ENCODE data around the gene CST11.

CST11 gene

DNA sequence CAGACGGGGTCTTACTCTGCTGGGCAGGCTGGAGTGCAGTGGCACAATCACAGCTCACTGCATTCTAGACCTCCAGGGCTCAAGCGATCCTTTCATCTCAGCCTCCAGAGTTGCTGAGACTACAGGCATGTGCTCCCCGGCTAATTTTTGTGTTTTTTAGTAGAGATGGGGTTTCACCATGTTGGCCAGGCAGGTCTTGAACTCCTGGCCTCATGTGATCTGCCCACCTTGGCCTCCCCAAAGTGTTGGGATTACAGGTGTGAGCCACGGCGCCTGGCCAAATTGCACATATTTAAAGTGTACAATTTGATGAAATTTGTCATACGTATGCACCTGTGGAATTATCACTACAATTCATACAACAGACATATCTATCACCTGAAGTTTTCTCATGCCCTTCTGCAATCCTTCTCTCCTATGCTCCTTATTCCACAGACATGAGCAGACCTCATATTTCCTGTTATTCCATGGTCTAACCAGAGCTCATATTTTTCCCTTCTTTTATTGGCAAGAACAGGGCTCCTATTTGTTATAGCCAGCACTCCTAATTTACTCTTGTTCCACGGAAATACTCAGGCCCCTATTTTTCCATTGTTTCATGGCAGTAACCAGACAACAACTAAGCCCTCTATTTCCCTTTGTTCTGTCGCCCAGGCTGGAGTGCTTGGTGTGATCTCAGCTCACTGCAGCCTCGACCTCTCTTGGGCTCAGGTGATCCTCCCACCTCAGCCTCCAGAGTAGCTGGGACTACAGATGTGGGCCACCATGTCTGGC is 15.4 kb downstream of the CST11 start:
- DNase-seq (ENCODE audit: low read depth), result no peak
- no peak overlapping the region for H3K4me3 ChIP-seq (ENCODE audit: low read depth, low read length)
- TF ChIP-seq, protein P1, sequence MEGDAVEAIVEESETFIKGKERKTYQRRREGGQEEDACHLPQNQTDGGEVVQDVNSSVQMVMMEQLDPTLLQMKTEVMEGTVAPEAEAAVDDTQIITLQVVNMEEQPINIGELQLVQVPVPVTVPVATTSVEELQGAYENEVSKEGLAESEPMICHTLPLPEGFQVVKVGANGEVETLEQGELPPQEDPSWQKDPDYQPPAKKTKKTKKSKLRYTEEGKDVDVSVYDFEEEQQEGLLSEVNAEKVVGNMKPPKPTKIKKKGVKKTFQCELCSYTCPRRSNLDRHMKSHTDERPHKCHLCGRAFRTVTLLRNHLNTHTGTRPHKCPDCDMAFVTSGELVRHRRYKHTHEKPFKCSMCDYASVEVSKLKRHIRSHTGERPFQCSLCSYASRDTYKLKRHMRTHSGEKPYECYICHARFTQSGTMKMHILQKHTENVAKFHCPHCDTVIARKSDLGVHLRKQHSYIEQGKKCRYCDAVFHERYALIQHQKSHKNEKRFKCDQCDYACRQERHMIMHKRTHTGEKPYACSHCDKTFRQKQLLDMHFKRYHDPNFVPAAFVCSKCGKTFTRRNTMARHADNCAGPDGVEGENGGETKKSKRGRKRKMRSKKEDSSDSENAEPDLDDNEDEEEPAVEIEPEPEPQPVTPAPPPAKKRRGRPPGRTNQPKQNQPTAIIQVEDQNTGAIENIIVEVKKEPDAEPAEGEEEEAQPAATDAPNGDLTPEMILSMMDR (conservative IDR thresholded peaks at IDR 0.05; ENCODE audit: low read depth, low read length), result no peak

DNA sequence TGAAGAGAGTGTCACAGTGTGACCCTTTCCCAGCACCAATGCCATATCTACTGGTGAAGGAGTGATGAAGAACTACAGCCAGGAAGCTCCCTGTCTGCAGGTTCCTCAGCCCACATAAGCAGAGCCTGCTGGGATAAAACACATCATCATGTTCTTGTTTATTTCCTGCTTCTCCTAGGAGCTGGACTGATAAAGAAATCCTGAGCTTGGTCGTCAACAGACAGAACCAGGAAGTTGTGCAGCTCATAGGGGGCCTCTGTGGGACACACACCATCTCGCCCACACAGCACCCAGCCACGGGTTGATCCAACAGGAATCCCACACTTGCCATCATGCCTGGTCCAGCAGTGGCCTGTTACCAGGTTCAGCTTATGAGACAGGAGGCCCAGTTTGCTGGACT is 16.0 kb downstream of the CST11 start:
- TF ChIP-seq, protein P1 (conservative IDR thresholded peaks at IDR 0.05; ENCODE audit: low read depth, low read length), result no peak
- peak; percentile 59 for DNase-seq (ENCODE audit: low read depth)
- H3K4me3 ChIP-seq (ENCODE audit: low read depth, low read length), result no peak overlapping the region

DNA sequence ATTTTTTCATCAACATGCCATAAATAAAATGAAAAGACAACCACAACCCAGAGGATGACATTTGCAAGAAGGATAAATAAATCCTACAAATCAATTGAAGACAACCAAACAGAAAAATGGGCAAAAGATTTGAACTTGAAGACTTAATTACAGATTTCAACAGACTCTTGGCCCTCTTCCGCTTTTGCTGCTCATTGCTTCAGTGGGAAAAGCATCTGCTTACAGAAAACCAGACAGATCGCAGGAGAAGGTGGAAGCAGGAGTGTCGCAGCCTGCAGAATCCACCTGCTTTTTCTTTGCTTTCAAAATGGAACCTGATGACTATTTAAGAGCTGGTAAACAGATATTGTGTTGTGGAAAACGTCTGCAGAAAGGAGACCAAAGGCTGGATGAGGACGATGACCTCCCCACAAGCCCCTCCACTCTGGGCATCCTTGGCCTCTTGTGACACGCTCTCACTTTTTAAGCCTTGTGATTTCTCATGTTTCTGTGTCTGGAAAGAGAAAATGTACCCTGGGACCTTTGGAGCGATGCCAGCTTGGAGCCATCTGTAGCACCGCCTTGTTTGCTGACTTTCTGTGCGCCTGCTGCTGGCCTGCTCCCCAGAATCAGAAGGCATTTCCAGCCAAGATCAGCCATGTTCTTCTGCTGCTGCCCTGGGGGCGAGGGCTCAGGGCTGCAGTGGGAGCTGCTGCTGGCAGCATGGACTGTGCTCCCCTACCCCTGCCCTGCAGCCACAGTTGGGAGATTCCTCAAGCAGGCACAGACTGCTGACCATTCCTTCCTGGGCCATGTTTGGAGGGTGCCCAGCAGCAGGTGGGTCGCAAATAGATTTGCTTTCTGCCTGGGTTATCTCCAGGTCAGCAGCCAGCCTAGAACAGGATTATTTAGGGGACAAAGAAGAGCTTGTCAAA is 16.8 kb downstream of the CST11 start:
- DNase-seq (ENCODE audit: low read depth), result peak; percentile 39
- H3K4me3 ChIP-seq (ENCODE audit: low read depth, low read length), result no peak overlapping the region
- TF ChIP-seq, protein P1 (conservative IDR thresholded peaks at IDR 0.05; ENCODE audit: low read depth, low read length), result no peak

DNA sequence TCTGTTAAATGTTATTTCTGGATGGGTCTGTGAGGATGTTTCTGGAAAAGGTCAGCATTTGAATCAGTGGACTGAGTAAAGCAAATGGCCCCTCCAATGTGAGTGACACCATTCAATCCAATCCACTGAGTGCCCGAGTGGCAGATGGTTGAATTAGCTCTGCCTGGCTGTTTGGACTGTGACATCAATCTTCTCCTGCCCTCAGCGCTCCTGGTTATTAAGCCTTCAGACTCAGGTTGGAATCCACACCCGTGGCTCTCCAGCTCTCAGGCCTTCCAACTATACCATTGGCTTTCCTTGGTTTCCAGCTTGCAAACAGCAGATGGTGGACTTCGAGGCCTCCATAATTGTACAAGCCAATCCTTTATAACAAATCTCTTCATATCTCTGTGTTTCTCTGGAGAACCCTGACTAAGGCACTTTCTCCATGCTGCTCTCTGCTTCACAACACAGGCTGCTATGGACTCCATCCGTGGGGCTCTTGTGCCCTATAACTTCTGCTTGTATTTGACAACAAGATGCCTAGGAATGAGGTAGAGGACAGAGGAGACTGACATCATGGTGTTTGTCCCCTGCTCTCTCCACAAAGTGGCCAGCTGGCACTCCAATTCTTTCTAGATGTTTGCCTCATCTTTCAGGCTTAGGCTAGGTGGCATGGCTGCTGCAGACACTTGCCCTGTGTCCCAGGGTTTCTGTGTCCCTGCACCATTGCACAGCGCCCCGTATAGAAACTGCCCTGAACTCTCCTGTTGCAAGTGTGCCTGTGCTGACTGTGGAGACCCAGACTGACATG is 18.0 kb downstream of the CST11 start:
- H3K4me3 ChIP-seq (ENCODE audit: low read depth, low read length), result no peak overlapping the region
- DNase-seq (ENCODE audit: low read depth), result no peak
- TF ChIP-seq, protein P1 (conservative IDR thresholded peaks at IDR 0.05; ENCODE audit: low read depth, low read length), result no peak

DNA sequence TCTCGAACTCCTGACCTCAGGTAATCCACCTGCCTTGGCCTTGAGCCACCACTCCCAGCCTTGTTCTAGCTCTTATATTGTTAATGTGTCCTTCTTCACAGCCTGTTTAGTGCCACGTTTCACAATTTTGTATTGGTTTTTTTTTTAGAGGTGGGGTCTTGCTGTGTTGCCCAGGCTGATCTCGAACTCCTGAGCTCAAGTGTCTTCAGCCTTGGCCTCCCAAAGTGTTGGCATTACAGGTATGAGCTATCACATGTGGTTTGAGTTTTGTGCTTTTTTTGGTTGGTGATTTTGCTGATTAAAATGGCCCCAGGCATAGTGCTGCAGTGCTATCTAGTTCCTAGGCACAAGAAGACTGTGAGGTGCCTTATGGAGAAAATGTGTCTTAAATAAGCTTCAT is 19.0 kb downstream of the CST11 start:
- DNase-seq (ENCODE audit: low read depth), result no peak
- H3K4me3 ChIP-seq (ENCODE audit: low read depth, low read length), result no peak overlapping the region
- TF ChIP-seq, protein P1 (conservative IDR thresholded peaks at IDR 0.05; ENCODE audit: low read depth, low read length), result no peak

DNA sequence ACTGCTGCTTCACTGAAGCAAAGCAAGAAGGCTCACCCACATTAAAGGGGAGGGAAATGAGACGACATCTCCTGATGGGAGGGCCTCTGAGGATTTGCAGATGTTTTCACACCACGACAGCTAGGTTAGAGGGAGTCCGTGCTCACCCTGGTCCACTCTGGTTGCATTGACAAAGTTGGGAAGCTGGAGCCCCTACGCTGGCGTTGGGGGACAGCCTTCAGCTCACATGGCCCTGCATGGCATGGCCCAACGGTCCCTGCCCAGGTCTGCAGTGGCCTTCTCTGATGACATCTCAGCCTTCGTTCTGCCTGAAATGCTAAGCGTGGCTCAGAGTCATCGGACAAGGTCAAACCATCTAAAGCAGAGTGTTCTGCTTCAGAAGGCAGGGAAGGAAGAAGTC is 27.5 kb downstream of the CST11 start:
- no peak for DNase-seq (ENCODE audit: low read depth)
- TF ChIP-seq, protein P1 (conservative IDR thresholded peaks at IDR 0.05; ENCODE audit: low read depth, low read length), result no peak
- H3K4me3 ChIP-seq (ENCODE audit: low read depth, low read length), result no peak overlapping the region
